MCF 10A (cell line): ENCODE data around the gene IQUB. TPM values are rescaled to one million over a fixed set of nuclear protein-coding genes. Genes with fewer than 3 reads are reported as not detected.

ENCODE experiments used
- BruUV-seq: library from RNA; stranded (reverse); fragments of 400-500 nt; replicated peaks from 2 replicates; lab custom pipeline; 2021; lab: Mats Ljungman, UMichigan
- CTCF ChIA-PET: fragments of 300-600 bp; sonication (Branson Sonifier 250); formaldehyde crosslinking; extraction: SDS; loops from one replicate; lab custom pipeline; 2021; ENCODE audit warnings: antibody characterized with exemption, inconsistent platforms; lab: Yijun Ruan, JAX
- POLR2A ChIA-PET: fragments of 300-600, 350-650 bp; sonication (Branson Sonifier 250); formaldehyde crosslinking; extraction: SDS; loops from one replicate; lab custom pipeline; 2020; ENCODE audit warnings: antibody characterized with exemption, inconsistent platforms; lab: Yijun Ruan, JAX
- DNase-seq: peaks from one replicate; pipeline ENCODE4 v3.0.0-alpha.2; 2018; ENCODE audit not compliant: unreplicated experiment
- H3K27ac Mint-ChIP-seq: one replicate; pipeline ENCODE4 v1.8.0; 2022; ENCODE audit warnings: mild to moderate bottlenecking, low read depth, mixed read lengths; ENCODE audit not compliant: unreplicated experiment
- H3K27me3 Mint-ChIP-seq: one replicate; pipeline ENCODE4 v1.8.0; 2022; ENCODE audit warnings: mixed read lengths; ENCODE audit not compliant: insufficient read depth, unreplicated experiment
- H3K36me3 Mint-ChIP-seq: one replicate; pipeline ENCODE4 v1.8.0; 2022; ENCODE audit warnings: mild to moderate bottlenecking, moderate library complexity, mixed read lengths; ENCODE audit not compliant: insufficient read depth, unreplicated experiment
- H3K4me1 Mint-ChIP-seq: one replicate; pipeline ENCODE4 v1.8.0; 2022; ENCODE audit warnings: mixed read lengths; ENCODE audit not compliant: insufficient read depth, unreplicated experiment
- H3K4me3 Mint-ChIP-seq: one replicate; pipeline ENCODE4 v1.8.0; 2022; ENCODE audit warnings: mild to moderate bottlenecking, moderate library complexity, mixed read lengths; ENCODE audit not compliant: unreplicated experiment
- H3K9me3 Mint-ChIP-seq: one replicate; pipeline ENCODE4 v1.8.0; 2022; ENCODE audit warnings: mixed read lengths; ENCODE audit not compliant: unreplicated experiment
- CTCF ChIP-seq: fragments of 200-600 bp; IDR thresholded peaks from one replicate; pipeline ENCODE4 v1.8.0; 2022; ENCODE audit warnings: antibody characterized with exemption, mild to moderate bottlenecking; ENCODE audit not compliant: unreplicated experiment
- intact Hi-C: fragments of 100-400 bp; cut with micrococcal nuclease; formaldehyde crosslinking; loops from 2 replicates; pipeline ENCODE4 v1.14.1; 2022
- total RNA-seq: library from RNA; stranded (reverse); gene quantifications from 2 replicates; pipeline ENCODE4 v1.2.3, GENCODE V29; 2022

The IQUB gene
- total RNA-seq, 1 experiment from 2014 or later, result 0.16 TPM

- ChIA-PET POLR2A (interaction anchor here (1.0 kb wide), 1 partner anchor 23 kb away, joined by 3 read pairs; the partner anchor contains the start of gene NDUFA5), CTCF (interaction anchor here (0.5 to 4.4 kb wide), 35 partner anchors 10 to 520 kb away, joined by 3 to 22 read pairs (median 4); partner anchors contain the start of genes ASB15 and NDUFA5)
- Mint-ChIP-seq H3K27me3 (no peaks in the 10 kb centered on the region), H3K27ac (no peak overlapping the region), H3K4me1 (no peaks in the 10 kb centered on the region), H3K36me3 (no peaks in the 10 kb centered on the region), H3K9me3 (no peaks in the 10 kb centered on the region), H3K4me3 (no peak overlapping the region)
- intact Hi-C loops, result loop anchor here (1.0 to 5.0 kb wide), 6 partner anchors 54 to 292 kb away; no protein-coding TSS in a partner anchor
- DNase-seq, result peak; percentile 68
- TF ChIP-seq CTCF, result peak; percentile 66
- BruUV-seq, result no TSS peak
These were observed 46.2 kb upstream of the IQUB start for GRCh38 chr7:123580406-123581161.

- ChIA-PET CTCF (interaction anchor here (0.6 kb wide), 1 partner anchor 18 kb away, joined by 3 read pairs; no protein-coding TSS in a partner anchor), POLR2A (no interaction called here)
- no peaks in the 10 kb centered on the region for H3K9me3 Mint-ChIP-seq
- BruUV-seq, result no TSS peak
- H3K27ac Mint-ChIP-seq, result no peak overlapping the region
- no peaks in the 10 kb centered on the region for H3K36me3 Mint-ChIP-seq
- intact Hi-C loops, result no loop called here
- no peak overlapping the region for H3K4me3 Mint-ChIP-seq
- no peak for TF ChIP-seq CTCF
- no peaks in the 10 kb centered on the region for H3K27me3 Mint-ChIP-seq
- DNase-seq, result no peak
- no peaks in the 10 kb centered on the region for H3K4me1 Mint-ChIP-seq
These were observed 45.0 kb upstream of the IQUB start for GRCh38 chr7:123579416-123579815.

DNA sequence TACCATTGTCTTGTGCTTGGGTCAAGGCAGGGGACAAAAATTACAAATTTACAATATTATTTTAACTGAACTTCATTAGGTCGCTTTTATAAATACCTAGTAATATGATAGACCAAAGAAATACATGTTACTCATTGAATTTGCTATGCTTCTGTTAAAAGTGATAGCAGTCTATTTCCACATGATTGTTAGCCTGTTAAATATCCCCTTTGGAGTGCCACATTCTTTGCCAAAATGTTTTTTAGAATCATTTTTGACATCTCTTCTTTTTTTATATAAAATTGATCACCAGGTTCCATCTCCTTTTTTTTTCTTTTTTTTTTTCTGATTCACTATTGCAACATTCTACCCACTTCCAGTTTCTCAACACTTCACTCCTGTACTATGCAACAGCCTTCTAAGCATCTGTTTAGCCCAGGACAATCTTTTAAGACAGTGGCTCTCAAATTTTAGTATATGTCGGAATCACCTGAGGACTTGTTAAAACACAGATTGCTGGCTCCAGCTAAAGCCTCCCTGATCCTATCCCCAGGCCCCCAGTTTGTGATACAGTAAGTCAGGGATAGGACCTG is 39.6 kb upstream of the IQUB start:
- Mint-ChIP-seq H3K36me3 (no peaks in the 10 kb centered on the region), H3K27me3 (no peaks in the 10 kb centered on the region), H3K4me3 (no peak overlapping the region), H3K9me3 (no peaks in the 10 kb centered on the region), H3K4me1 (no peaks in the 10 kb centered on the region), H3K27ac (no peak overlapping the region)
- intact Hi-C loops, result no loop called here
- BruUV-seq, result no TSS peak
- TF ChIP-seq CTCF, result no peak
- ChIA-PET CTCF (interaction anchor here (0.7 to 0.9 kb wide), 3 partner anchors 9 to 297 kb away, joined by 3 read pairs; no protein-coding TSS in a partner anchor), POLR2A (no interaction called here)
- DNase-seq, result peak; percentile 12

GRCh38 chr7:123573341-123573740 is 38.9 kb upstream of the IQUB start:
- DNase-seq, result no peak
- Mint-ChIP-seq H3K36me3 (no peaks in the 10 kb centered on the region), H3K27ac (no peak overlapping the region), H3K9me3 (no peaks in the 10 kb centered on the region), H3K27me3 (no peaks in the 10 kb centered on the region), H3K4me3 (no peak overlapping the region), H3K4me1 (no peaks in the 10 kb centered on the region)
- BruUV-seq, result no TSS peak
- TF ChIP-seq CTCF, result no peak
- intact Hi-C loops, result no loop called here
- ChIA-PET CTCF (interaction anchor here (0.6 to 1.1 kb wide), 5 partner anchors 10 to 1566 kb away, joined by 3 to 5 read pairs (median 4); no protein-coding TSS in a partner anchor), POLR2A (interaction anchor here (1.2 kb wide), 1 partner anchor 16 kb away, joined by 7 read pairs; the partner anchor contains the start of gene NDUFA5)
